GM18498 (cell line): ENCODE data around the gene GAB1.

Experiments used
- ATAC-seq: cut with Tn5 transposase; IDR thresholded peaks from one replicate; pipeline ENCODE4 v1.9.1; 2021; ENCODE audit warnings: mild to moderate bottlenecking, moderate library complexity; ENCODE audit not compliant: unreplicated experiment

The GAB1 gene

DNA sequence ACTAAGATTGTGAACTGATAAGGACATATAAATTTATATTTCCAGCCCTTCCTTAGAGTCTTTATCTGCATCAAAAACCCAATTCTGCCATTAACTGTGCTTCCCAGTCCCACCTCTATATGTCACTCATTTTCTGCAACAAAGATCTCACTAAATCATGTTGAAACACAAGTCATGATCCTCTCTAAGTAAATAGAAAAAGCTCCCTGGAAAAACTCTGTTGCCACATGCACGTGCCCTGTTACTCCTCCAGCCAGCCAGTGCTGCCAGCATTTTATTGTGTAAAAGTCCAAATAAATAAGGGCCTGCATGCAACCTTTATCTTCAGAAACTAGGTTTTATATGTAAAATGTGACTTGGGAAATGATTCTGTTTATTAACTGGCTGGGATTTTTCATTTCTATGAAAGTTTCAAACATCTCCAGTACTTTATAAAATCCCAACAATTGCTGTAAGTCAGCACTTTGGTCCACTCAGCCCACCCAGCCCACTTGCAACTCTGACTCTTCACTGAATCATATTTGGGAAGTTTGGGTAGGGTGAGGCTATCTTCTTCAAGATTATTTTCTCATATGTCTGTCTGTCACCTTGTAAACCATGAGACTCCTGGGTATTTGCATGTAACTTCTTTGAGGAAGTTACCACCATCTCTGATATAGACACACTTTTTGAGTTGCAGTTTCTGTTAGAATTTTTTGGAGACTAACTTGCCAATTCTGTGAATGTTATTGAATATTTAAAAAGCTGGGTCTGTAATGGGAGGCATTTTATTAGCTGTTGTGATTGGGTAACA is 136.9 kb downstream of the GAB1 start:
- peak; percentile 91 for ATAC-seq

DNA sequence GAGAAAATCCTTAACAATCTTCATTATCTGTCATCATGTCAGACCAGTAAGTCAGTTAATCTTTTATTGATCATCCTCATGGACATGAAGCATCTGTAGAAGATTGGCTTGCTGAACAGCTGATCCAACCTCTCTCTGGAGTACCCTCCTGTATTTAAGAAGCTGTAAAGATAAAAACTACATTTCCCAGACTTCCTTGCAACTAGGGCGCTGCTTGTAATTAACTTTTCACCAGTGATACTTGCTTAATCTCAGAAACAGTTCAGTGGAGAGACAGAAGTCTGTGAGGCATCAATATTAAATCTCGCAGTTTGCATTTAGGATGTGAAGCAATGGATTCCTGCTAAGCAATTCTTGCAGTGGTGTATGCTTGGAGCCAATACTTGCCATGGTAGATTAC is 140.8 kb downstream of the GAB1 start:
- ATAC-seq: no peak

DNA sequence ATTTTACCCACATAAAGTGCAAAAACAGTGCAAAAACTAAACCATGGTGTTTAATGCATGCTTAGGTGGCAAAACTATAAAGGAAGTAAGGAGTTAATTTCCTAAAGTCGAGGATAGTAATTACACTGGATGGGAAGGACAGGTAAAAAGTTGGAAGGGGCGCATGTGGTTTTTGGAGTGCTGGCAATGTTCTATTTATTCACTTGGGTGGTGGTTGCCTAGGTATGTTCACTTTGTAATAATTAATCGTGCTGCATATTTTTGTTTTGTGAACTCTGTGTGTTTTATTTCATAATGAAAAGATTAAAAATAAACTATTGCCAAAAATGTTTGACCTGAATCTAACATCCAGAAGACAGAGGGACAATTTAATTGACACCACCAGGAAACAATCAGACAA is 144.7 kb downstream of the GAB1 start:
- ATAC-seq: no peak

DNA sequence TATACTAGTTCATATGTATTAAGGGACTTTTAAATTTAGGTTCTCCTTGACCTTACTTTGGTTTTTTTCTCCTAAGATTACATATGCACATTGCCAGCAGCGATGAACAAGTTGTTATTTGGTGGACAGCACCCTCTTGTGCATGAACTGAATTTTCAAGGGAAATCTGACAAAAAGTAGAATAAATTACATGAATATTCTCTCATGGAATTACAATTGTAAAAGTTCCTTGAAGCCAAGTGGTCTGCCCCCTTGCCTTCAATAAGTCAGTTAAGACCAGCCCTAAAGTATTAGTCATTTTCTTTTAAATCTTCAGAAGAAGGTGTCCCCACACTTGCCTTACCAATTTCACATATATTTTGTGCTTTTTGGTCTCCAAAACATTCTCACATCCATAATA is 146.2 kb downstream of the GAB1 start:
- ATAC-seq: peak; percentile 71

DNA sequence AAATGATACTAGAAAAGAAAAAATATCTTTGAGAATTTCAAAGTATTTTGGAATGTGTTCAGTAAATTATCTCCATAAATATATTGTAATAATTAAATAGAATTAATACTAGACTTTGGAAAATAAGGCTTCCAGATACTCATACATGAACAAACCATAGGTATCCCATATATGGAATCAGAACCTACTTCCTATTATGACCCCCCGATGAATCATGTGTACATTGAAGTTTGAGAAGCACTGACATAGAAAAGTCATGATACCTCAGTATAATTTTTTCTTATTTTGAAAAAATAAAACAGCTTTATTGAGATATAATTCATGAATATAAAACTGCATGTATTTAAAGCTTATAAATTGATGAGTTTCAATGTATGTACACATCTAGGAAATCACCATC is 149.6 kb downstream of the GAB1 start:
- no peak for ATAC-seq

DNA sequence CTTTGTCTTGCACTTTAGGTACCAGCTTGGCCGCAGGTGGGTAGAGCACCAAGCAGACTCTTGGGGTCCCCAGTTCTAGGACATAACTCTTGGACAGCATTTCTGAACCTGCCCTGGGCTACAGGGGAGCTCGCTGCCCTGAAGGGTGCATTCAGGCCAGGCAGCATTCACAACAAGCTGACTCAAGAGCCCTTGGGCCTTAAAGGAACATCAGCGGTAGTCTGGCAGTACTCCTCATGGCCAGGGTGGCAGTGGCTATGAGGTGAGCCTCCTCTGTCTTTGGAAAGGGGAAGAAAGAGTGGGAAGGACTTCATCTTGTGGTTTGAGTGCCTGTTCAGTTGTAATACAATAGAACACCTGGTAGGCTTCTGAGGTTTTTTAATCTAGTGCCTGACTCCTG is 152.0 kb downstream of the GAB1 start:
- no peak for ATAC-seq

DNA sequence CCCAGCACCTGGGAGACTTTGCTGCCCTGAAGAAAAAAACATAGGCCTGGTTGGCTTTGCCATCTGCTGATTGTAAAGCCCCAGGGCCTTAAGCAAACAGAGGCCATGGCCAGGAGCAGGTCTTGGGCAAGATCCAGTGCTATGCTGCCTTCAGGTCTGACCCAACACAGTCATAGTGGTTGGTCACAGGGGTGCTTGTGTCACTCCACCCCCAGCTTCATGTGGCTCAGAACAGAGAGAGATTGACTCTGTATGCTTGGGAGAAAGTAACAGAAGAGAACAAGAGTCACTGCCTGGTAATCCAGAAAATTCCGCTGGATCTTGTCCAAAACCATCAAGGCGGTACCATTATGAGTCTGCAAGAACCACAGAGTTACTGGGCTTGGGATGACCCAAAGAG is 152.4 kb downstream of the GAB1 start:
- no peak for ATAC-seq

DNA sequence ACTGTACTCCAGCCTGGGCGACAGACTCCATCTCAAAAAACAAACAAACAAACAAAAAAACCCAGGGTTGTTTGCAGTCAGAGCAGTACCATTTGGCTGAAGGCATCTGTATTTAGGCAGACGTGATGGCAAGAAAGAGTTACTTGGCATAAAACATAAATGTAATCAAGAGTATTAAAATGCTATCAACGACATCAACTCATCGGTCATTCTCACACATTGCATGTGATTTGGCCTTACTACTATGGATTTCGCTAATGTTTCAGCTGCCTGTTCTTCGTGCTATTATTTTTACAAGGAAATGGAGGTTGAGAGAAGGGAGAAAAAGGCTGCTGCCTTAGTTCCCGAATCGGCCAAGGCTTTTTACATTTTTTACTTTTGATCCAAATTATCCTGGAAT is 161.3 kb downstream of the GAB1 start:
- ATAC-seq: no peak

DNA sequence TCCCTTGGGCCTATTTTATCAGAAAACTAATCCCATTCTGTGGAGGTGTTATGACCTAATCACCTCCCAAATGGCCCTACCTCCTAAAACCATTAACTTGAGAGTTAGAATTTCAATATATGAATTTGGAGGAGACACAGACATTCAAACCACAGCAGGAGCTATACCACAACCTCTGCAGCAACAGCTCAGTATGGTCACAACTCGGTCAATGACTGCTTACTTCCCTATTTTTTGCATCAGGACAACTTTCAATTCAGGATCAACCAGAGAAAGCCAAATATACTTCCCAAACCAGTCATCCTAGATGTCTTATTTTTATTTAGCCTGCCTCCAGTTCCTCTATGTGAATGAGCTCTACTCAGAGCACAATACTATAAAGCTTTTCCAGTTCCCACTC is 165.6 kb downstream of the GAB1 start:
- no peak for ATAC-seq

DNA sequence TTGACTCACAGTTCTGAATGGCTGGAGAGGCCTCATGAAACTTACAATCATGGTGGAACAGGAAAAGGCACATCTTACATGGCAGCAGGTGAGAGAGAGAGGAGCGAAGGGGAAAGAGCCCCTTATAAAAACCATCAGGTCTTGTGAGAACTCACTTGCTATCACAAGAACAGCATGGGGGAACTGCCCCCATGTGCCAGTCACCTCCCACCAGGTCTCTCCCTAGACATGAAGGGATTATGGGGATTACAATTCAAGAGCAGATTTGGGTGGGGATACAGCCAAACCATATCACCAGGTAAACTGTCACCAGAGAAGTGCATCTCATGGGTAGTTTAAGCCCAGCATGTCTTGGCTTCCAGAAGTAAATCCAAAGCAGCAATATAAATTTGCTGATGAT is 169.4 kb downstream of the GAB1 start:
- ATAC-seq: no peak

DNA sequence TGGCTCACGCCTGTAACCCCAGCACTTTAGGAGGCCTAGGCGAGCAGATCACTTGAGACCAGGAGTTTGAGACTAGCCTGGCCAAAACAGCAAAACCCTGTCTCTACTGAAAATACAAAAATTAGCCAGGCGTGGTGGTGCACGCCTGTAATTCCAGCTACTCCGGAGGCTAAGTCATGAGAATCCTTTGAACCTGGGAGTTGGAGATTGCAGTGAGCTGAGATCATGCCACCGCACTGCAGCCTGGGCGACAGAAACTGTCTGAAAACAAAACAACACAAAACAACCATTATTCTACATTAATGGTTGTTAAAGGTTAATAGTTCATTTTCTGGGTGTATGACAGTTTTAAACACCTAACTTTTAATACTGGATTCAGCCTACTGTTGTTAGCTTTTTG is 175.2 kb downstream of the GAB1 start:
- ATAC-seq: no peak

DNA sequence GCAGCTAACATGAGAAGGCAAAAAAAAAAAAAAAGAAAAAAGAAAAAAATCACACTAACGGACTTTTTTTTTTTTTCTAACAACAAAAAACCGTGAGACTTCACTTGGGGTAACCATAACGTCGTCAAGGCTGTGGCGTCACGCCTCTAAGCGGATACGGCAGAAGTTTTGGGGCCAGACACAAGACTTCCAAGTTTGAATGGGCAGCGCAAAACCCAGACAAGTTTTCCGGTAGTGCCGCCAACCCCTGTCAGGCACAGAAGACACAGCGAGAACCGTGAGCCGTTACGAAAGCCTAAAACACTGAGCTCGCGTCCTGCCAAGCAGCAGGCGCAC is 176.3 kb downstream of the GAB1 start:
- ATAC-seq: peak; percentile 46

DNA sequence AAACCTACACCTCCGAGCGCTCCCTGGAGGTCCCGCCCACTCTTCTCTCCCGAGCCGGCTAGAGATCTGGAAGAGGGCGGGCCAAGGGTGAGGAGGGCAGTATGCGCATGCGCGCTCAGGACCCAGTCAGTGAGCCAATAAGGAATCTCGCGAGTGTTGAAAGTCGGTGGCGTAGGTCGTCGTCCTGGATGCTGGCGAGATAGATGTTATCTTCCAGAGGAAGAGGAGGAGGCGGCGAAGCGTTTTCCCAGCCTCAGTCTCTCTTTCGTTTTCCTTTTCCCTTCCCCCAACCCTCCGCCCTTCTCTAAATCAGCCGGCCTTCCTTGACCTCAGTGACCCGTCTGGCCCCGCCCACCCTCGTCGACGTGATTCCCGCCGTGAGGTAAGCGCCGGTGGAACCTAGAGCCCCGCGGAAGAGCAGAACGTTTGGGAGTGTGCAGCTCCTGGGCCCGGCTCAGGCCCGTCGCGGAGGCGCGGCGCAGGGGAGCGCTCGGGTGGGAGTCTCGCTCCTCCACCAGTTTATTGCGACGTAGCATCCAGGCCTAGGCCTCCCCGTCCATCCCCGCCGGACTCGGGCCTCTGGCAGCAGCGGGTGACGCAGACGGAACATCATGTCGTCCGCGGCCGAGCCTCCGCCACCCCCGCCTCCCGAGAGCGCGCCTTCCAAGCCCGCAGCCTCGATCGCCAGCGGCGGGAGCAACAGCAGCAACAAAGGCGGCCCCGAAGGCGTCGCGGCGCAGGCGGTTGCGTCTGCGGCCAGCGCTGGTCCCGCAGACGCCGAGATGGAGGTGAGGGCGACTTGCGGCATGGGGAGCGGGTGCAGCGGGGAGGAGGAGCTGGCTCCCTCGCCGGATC is 176.9 kb downstream of the GAB1 start, which contains the start of gene SMARCA5:
Gene SMARCA5 (plus strand): TSS at position 389 of the 855 bp plus-strand sequence. CDS start 223 bp downstream, at position 612.
- peak; percentile 86 for ATAC-seq

DNA sequence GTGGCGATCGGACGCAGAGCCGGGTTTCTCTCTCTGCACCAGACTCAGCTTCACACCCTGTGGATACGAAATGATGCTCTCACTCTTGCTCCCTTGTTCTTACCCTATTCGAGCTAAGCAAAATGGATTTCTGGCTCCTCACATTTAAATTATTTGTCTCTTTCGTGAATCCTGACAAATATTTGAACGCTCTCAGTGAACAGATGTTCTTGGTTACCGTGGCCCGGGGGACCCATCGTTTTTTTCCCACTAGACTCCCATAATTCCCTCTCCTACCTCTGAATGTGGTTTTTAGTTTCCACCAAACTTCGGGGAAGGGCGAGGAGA is 177.5 kb downstream of the GAB1 start:
- no peak for ATAC-seq

DNA sequence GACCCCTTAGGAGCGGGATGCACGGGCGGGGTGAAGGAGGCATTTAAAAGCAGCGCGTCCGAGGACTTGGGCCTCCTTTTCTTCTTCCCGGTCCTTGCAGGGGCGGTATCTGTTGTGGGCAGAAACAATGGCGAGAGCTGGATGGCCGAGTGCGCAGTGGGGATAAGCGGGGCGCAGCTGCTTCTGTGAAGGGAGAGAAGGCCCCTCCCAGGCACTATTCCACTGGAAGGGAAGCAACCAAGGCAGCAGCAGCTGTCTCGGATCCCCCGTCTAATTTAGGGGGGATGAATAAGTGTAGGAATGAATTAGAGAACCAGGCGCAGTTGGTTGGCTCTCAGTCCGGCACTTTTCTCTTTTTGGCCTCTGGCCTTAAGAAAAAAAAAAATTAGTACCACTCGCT is 177.8 kb downstream of the GAB1 start:
- no peak for ATAC-seq

DNA sequence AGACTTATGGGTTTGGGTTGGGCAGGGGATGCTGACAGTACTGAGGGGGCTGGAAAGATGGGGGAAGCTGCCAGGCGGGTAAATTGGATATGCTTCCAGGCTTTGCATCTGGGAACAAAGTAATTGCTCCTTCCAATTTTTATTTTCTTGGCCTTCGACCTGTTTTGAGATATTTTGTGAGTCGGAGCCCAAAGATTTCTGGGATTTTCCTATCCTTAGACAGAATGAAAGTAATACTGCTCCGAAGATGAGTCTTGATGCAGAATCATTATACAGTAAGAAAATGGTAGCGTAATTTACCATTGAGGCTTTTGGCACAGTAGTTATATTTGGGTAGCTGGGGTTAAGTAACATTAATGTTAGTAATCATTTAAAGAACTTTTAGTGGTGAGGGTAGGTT is 178.2 kb downstream of the GAB1 start:
- no peak for ATAC-seq

DNA sequence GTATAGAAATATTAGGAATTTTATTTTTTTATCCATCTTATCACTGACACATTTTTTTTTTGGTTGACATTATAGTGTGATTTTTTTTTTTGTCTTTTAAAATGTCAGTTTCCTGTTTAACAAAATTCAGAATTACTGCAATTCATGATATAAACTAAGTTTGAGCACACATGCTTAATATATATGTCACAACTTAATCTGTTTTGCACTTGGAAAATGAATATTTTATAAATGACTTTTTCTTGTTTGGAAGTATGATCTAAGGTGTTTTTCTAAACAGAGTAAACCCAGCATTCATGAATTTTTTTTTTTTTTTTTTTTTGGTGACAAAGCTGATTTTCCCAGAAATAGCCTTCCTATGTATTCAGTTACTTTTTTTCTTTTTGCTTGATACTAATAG is 179.2 kb downstream of the GAB1 start:
- ATAC-seq: no peak

DNA sequence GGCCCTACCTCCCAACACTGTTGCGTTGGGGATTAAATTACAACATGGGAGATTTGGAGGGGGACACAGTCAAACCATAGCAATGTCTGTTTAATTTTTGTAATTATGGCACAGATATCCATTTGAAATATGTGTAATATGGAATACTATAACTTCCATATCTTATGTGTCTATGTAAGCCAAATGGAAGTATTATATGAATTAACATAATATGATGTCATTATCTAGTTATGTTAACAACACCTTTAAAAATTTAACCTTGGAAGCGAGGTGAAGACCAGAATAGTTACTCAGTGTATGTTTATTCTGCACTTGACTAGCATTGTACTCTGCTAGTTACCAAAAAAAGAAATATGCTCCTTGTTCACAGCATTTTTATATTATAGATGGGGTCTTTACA is 181.1 kb downstream of the GAB1 start:
- no peak for ATAC-seq
